B cell (primary cell): ENCODE measurements around the gene FAM216B. TPM values are rescaled to one million over a fixed set of nuclear protein-coding genes. Genes with fewer than 3 reads are reported as not detected.

Source experiments
- ATAC-seq: fragments of 200-7000 bp; cut with Tn5 transposase; one replicate; pipeline ENCODE4 v1.10.0; 2021; ENCODE audit warnings: low read depth, mild to moderate bottlenecking, moderate number of reproducible peaks, moderate library complexity
- CTCF ChIA-PET: fragments of 350-600 bp; sonication (Branson Sonifier 250); formaldehyde crosslinking; loops from one replicate; lab custom pipeline; 2021; ENCODE audit warnings: antibody characterized with exemption, inconsistent platforms; lab: Charles Lee
- POLR2A ChIA-PET: fragments of 350-600 bp; sonication (Branson Sonifier 250); formaldehyde crosslinking; loops from one replicate; lab custom pipeline; 2021; ENCODE audit warnings: antibody characterized with exemption; lab: Charles Lee
- DNase-seq: peaks from one replicate; pipeline ENCODE4 v3.0.0; 2013
- H2AFZ ChIP-seq: 2 replicates; pipeline ENCODE4 v1.6.1; 2012; ENCODE audit warnings: mild to moderate bottlenecking, low read depth, low read length; ENCODE audit not compliant: insufficient read depth, poor library complexity, severe bottlenecking
- H3K27ac ChIP-seq, 2 donors: 1 replicate in 1 of 2; 2 replicates in 1 of 2; pipeline ENCODE4 v1.5.1; 2012 to 2013; ENCODE audit warnings: low read length in 2 of 2, mild to moderate bottlenecking in 2 of 2, moderate library complexity in 1 of 2
- H3K27me3 ChIP-seq, 4 experiments: fragments of 200-600 bp in 1 of 4; sonication (generic) in 1 of 4; replicated peaks in 1 of 4; 1 replicate in 2 of 4; 2 replicates in 2 of 4; pipeline versions ENCODE4 v1.6.1 to v1.7.0; 2013 to 2016; ENCODE audit warnings: low read length in 3 of 4, mild to moderate bottlenecking in 2 of 4, mixed read lengths in 1 of 4, moderate library complexity in 1 of 4; ENCODE audit not compliant: insufficient read depth in 4 of 4, control insufficient read depth in 3 of 4; ENCODE audit errors: control extremely low read depth in 1 of 4
- H3K36me3 ChIP-seq, 2 experiments: replicated peaks in 1 of 2; 1 replicate in 1 of 2; 2 replicates in 1 of 2; pipeline versions ENCODE4 v1.6.1 to v1.7.1; 2013; ENCODE audit warnings: low read length in 1 of 2; ENCODE audit not compliant: insufficient read depth in 2 of 2, control insufficient read depth in 1 of 2; ENCODE audit errors: control extremely low read depth in 1 of 2, extremely low read depth in 1 of 2
- H3K4me1 ChIP-seq, 2 donors: fragments of 200-600 bp in 1 of 2; sonication (generic) in 1 of 2; 1 replicate in 1 of 2; 2 replicates in 1 of 2; pipeline versions ENCODE4 v1.5.1 to v1.6.1; 2013 to 2017; ENCODE audit warnings: low read length in 2 of 2; ENCODE audit not compliant: control insufficient read depth in 2 of 2, insufficient read depth in 2 of 2
- H3K4me2 ChIP-seq: replicated peaks from 2 replicates; pipeline ENCODE3; 2012; ENCODE audit warnings: mild to moderate bottlenecking, low read depth, low read length; ENCODE audit not compliant: poor library complexity, severe bottlenecking
- H3K4me3 ChIP-seq, 5 experiments: fragments of 200-600 bp in 1 of 5; sonication (generic) in 1 of 5; 1 replicate in 3 of 5; 2 replicates in 2 of 5; pipeline versions ENCODE4 v1.5.1 to v1.7.0; 2011 to 2016; ENCODE audit warnings: low read length in 4 of 5, mild to moderate bottlenecking in 4 of 5, low read depth in 2 of 5, control low read depth in 1 of 5, moderate library complexity in 1 of 5; ENCODE audit not compliant: insufficient read depth in 1 of 5; ENCODE audit errors: control extremely low read depth in 1 of 5, extremely low read depth in 1 of 5
- H3K79me2 ChIP-seq: fragments of 200-600 bp; sonication (generic); one replicate; pipeline ENCODE4 v1.6.0; 2016; ENCODE audit warnings: low read length; ENCODE audit not compliant: control insufficient read depth, insufficient read depth
- H3K9ac ChIP-seq: fragments of 200-600 bp; sonication (generic); 2 replicates; pipeline ENCODE4 v1.6.1; 2017; ENCODE audit warnings: mild to moderate bottlenecking, low read length, moderate library complexity
- H3K9me3 ChIP-seq, 3 donors: one replicate each; pipeline versions ENCODE4 v1.6.1 to v1.7.1; 2013; ENCODE audit warnings: low read length in 2 of 3; ENCODE audit not compliant: control insufficient read depth in 2 of 3, insufficient read depth in 1 of 3; ENCODE audit errors: control extremely low read depth in 1 of 3
- H4K20me1 ChIP-seq: 2 replicates; pipeline ENCODE4 v1.6.0; 2012; ENCODE audit warnings: mild to moderate bottlenecking, low read length; ENCODE audit not compliant: insufficient read depth, control insufficient read depth, poor library complexity, severe bottlenecking
- H3K27ac Mint-ChIP-seq: one replicate; pipeline ENCODE4 v1.8.0; 2021; ENCODE audit warnings: mixed read lengths
- H3K27me3 Mint-ChIP-seq: one replicate; pipeline ENCODE4 v1.8.0; 2021; ENCODE audit warnings: mixed read lengths
- H3K4me1 Mint-ChIP-seq: one replicate; pipeline ENCODE4 v1.8.0; 2021; ENCODE audit warnings: mixed read lengths
- H3K4me3 Mint-ChIP-seq: one replicate; pipeline ENCODE4 v1.8.0; 2021; ENCODE audit warnings: mixed read lengths
- H3K9me3 Mint-ChIP-seq: one replicate; pipeline ENCODE4 v1.8.0; 2022; ENCODE audit warnings: mixed read lengths; ENCODE audit not compliant: insufficient read depth
- EZH2 ChIP-seq: IDR thresholded peaks from 2 replicates; pipeline ENCODE4 v1.6.1; 2012; ENCODE audit warnings: borderline replicate concordance, low read depth, mild to moderate bottlenecking, moderate library complexity, low read length; ENCODE audit not compliant: insufficient read depth, poor library complexity, severe bottlenecking
- WGBS: methylation state at CpG from one replicate; pipeline ENCODE4 v1.1.5; 2013; ENCODE audit warnings: missing lambda C conversion rate; ENCODE audit not compliant: insufficient coverage; 5-methylcytosine and 5-hydroxymethylcytosine counted together
- intact Hi-C: fragments of 100-400 bp; cut with micrococcal nuclease; formaldehyde crosslinking; loops from one replicate; pipeline ENCODE4 v1.10.0; 2022
- polyA plus RNA-seq: library from polyadenylated mRNA; depleted of rRNA; stranded (reverse); fragments of >200 nt; gene quantifications from 2 replicates; pipeline ENCODE4 v1.2.3, GENCODE V29; 2012
- total RNA-seq, 2 donors: library from RNA; stranded (reverse); fragments of 120-200 nt in 1 of 2; gene quantifications; 1 replicate in 1 of 2; 2 replicates in 1 of 2; pipeline versions ENCODE4 v1.2.3 to v1.2.4, GENCODE V29; 2013 to 2022
- TF ChIP-seq, protein P1 (sequence below): fragments of 200-600 bp; IDR thresholded peaks from one replicate; pipeline ENCODE4 v1.8.0; 2022; ENCODE audit warnings: antibody characterized with exemption, mild to moderate bottlenecking

Gene FAM216B
- total and polyA plus RNA-seq, 2 donors (not counting 1 experiment from before 2014, with no cell fraction given): not detected

- CTCF ChIA-PET: interaction anchor here (1.1 kb wide), 1 partner anchor 966 kb away, joined by 3 read pairs; no protein-coding TSS in a partner anchor
- Histone ChIP-seq H3K79me2 (no peaks in the 10 kb centered on the region), H3K27ac (no peak overlapping the region), H3K4me2 (no peak overlapping the region), H4K20me1 (no peaks in the 10 kb centered on the region), H3K36me3 (no peaks in the 10 kb centered on the region), H2AFZ (no peak overlapping the region), H3K4me3 (no peak overlapping the region), H3K27me3 (no peaks in the 10 kb centered on the region), H3K4me1 (no peaks in the 10 kb centered on the region), H3K9me3 (no peaks in the 10 kb centered on the region), H3K9ac (no peak overlapping the region)
- Mint-ChIP-seq H3K4me1 (no peaks in the 10 kb centered on the region), H3K27me3 (peaks cover 7% of the 10 kb centered on the region), H3K27ac (no peak overlapping the region), H3K4me3 (no peak overlapping the region), H3K9me3 (no peaks in the 10 kb centered on the region)
- POLR2A ChIA-PET: no interaction called here
- 58% methylated on average over 3 of the region's 10 CpGs for WGBS
- DNase-seq: no peak
- intact Hi-C loops: no loop called here
- no peak for TF ChIP-seq EZH2
- TF ChIP-seq, protein P1, sequence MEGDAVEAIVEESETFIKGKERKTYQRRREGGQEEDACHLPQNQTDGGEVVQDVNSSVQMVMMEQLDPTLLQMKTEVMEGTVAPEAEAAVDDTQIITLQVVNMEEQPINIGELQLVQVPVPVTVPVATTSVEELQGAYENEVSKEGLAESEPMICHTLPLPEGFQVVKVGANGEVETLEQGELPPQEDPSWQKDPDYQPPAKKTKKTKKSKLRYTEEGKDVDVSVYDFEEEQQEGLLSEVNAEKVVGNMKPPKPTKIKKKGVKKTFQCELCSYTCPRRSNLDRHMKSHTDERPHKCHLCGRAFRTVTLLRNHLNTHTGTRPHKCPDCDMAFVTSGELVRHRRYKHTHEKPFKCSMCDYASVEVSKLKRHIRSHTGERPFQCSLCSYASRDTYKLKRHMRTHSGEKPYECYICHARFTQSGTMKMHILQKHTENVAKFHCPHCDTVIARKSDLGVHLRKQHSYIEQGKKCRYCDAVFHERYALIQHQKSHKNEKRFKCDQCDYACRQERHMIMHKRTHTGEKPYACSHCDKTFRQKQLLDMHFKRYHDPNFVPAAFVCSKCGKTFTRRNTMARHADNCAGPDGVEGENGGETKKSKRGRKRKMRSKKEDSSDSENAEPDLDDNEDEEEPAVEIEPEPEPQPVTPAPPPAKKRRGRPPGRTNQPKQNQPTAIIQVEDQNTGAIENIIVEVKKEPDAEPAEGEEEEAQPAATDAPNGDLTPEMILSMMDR: no peak
- no peak for ATAC-seq
Measured at GRCh38 chr13:42836930-42837690, 55.7 kb downstream of the FAM216B start.

Other genes with a start within 250 kb of the FAM216B start
- gene TNFSF11, start 207.4 kb upstream of the FAM216B start, total RNA-seq: not detected in 2 replicates
- 0.37 TPM in 1 of 2 replicates, not detected in the other for gene TNFSF11, start 207.4 kb upstream of the FAM216B start, polyA plus RNA-seq
- 41.8 and 45.4 TPM in 2 replicates for gene EPSTI1, start 210.7 kb downstream of the FAM216B start, total RNA-seq
- gene EPSTI1, start 210.7 kb downstream of the FAM216B start, polyA plus RNA-seq: 13.4 and 18.2 TPM in 2 replicates
- gene DNAJC15, start 242.0 kb downstream of the FAM216B start, total RNA-seq: 13.5 and 15.2 TPM in 2 replicates
- 11.5 and 11.8 TPM in 2 replicates for gene DNAJC15, start 242.0 kb downstream of the FAM216B start, polyA plus RNA-seq